Spleen (tissue), 7 donors: ENCODE results near the gene TSPAN17.

ENCODE experiments used
- POLR2A ChIP-seq, 3 donors: fragments of 450-650 bp; IDR thresholded peaks; one replicate each; pipeline ENCODE4 v1.5.1; 2017; ENCODE audit warnings: antibody characterized with exemption in 3 of 3, mild to moderate bottlenecking in 1 of 3
- POLR2AphosphoS5 ChIP-seq, 3 donors: sonication (generic); formaldehyde crosslinking; IDR thresholded peaks; one replicate each; pipeline ENCODE4 v1.5.1; 2017; ENCODE audit warnings: antibody characterized with exemption in 3 of 3
- TF ChIP-seq, protein P1 (sequence below), 11 experiments: fragments of 200-600 bp in 7 of 11; fragments of 450-650 bp in 4 of 11; sonication (generic) in 4 of 11; IDR thresholded peaks in 8 of 11; conservative IDR thresholded peaks in 3 of 11; 1 replicate in 7 of 11; 2 replicates in 4 of 11; pipeline versions ENCODE4 v1.4.0 to v1.8.0; 2016 to 2021; ENCODE audit warnings: antibody characterized with exemption in 11 of 11, inconsistent platforms in 4 of 11, mild to moderate bottlenecking in 1 of 11
- donor health status: DM: no; HTN: no; CAD: no; lungs with moderate emphysema.
- donor health status: DM: no; HTN: no; CAD: no.
- donor health status: DM: no; HTN: no; CAD: no.

DNA sequence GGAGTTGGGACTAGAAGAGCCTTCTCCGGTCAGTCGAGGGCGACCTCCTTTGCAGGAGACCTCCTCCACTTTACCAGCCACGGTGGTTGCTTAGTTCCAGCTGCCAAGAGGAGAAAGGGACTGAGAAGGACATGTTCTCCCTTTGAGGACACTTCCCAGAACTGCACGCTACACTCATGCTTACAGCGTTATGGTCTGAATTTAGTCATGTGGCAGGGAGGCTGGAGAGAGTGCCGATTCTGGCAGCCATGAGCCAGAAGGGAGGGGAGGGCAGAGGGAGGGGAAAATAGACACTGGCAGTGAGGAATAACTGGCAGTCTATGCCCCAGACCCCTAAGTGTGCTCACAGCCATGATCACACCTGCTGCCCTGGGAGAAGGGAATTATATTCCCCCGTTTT, 47.8 kb downstream of the TSPAN17 start:
- TF ChIP-seq, protein P1, sequence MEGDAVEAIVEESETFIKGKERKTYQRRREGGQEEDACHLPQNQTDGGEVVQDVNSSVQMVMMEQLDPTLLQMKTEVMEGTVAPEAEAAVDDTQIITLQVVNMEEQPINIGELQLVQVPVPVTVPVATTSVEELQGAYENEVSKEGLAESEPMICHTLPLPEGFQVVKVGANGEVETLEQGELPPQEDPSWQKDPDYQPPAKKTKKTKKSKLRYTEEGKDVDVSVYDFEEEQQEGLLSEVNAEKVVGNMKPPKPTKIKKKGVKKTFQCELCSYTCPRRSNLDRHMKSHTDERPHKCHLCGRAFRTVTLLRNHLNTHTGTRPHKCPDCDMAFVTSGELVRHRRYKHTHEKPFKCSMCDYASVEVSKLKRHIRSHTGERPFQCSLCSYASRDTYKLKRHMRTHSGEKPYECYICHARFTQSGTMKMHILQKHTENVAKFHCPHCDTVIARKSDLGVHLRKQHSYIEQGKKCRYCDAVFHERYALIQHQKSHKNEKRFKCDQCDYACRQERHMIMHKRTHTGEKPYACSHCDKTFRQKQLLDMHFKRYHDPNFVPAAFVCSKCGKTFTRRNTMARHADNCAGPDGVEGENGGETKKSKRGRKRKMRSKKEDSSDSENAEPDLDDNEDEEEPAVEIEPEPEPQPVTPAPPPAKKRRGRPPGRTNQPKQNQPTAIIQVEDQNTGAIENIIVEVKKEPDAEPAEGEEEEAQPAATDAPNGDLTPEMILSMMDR (IDR thresholded peaks at IDR 0.05 in 8 of 11, conservative IDR thresholded peaks at IDR 0.05 in 3 of 11) = no peak
- TF ChIP-seq POLR2A (IDR thresholded peaks at IDR 0.05) (no peak), POLR2AphosphoS5 (IDR thresholded peaks at IDR 0.05) (no peak)
